Spleen (tissue), 11 donors: ENCODE measurements around the gene TNS1. TPM values are rescaled to one million over a fixed set of nuclear protein-coding genes. Genes with fewer than 3 reads are reported as not detected.

ENCODE experiments used
- DNase-seq: peaks from one replicate; pipeline ENCODE4 v3.0.0-alpha.2; 2020
- H3K27ac ChIP-seq, 8 donors: fragments of 200-600 bp; sonication (generic) in 7 of 8; 1 replicate in 4 of 8; 2 replicates in 4 of 8; pipeline versions ENCODE4 v1.5.0 to v1.8.0; 2016 to 2021; ENCODE audit warnings: inconsistent platforms in 4 of 8, mild to moderate bottlenecking in 4 of 8, moderate library complexity in 1 of 8
- H3K27me3 ChIP-seq, 7 donors: fragments of 200-600 bp; sonication (generic) in 6 of 7; replicated peaks in 1 of 7; 1 replicate in 4 of 7; 2 replicates in 3 of 7; pipeline versions ENCODE4 v1.5.0 to v1.8.0; 2016 to 2021; ENCODE audit warnings: inconsistent platforms in 3 of 7, mild to moderate bottlenecking in 1 of 7
- H3K36me3 ChIP-seq, 6 donors: fragments of 200-600 bp; sonication (generic) in 5 of 6; 1 replicate in 4 of 6; 2 replicates in 2 of 6; pipeline versions ENCODE4 v1.5.0 to v1.8.0; 2016 to 2021; ENCODE audit warnings: inconsistent platforms in 2 of 6
- H3K4me1 ChIP-seq, 6 donors: fragments of 200-600 bp; sonication (generic) in 5 of 6; 1 replicate in 3 of 6; 2 replicates in 3 of 6; pipeline versions ENCODE4 v1.5.0 to v1.8.0; 2016 to 2021; ENCODE audit warnings: inconsistent platforms in 3 of 6
- H3K4me3 ChIP-seq, 8 donors: fragments of 200-600 bp; sonication (generic) in 7 of 8; 1 replicate in 4 of 8; 2 replicates in 4 of 8; pipeline versions ENCODE4 v1.5.0 to v1.8.0; 2016 to 2021; ENCODE audit warnings: inconsistent platforms in 4 of 8, mild to moderate bottlenecking in 4 of 8, moderate library complexity in 2 of 8
- H3K9me3 ChIP-seq, 8 donors: fragments of 200-600 bp; sonication (generic) in 7 of 8; 1 replicate in 4 of 8; 2 replicates in 4 of 8; pipeline versions ENCODE4 v1.5.0 to v1.8.0; 2016 to 2021; ENCODE audit warnings: inconsistent platforms in 4 of 8
- CTCF ChIP-seq, 11 experiments: fragments of 200-600 bp in 7 of 11; fragments of 450-650 bp in 4 of 11; sonication (generic) in 4 of 11; IDR thresholded peaks in 8 of 11; conservative IDR thresholded peaks in 3 of 11; 1 replicate in 7 of 11; 2 replicates in 4 of 11; pipeline versions ENCODE4 v1.4.0 to v1.8.0; 2016 to 2021; ENCODE audit warnings: antibody characterized with exemption in 11 of 11, inconsistent platforms in 4 of 11, mild to moderate bottlenecking in 1 of 11
- POLR2A ChIP-seq, 3 donors: fragments of 450-650 bp; IDR thresholded peaks; one replicate each; pipeline ENCODE4 v1.5.1; 2017; ENCODE audit warnings: antibody characterized with exemption in 3 of 3, mild to moderate bottlenecking in 1 of 3
- POLR2AphosphoS5 ChIP-seq, 3 donors: sonication (generic); formaldehyde crosslinking; IDR thresholded peaks; one replicate each; pipeline ENCODE4 v1.5.1; 2017; ENCODE audit warnings: antibody characterized with exemption in 3 of 3
- WGBS, 5 donors: extraction: QIAGEN DNeasy Blood & Tissue Kit in 3 of 5; methylation state at CpG; one replicate each; pipeline versions ENCODE4 v1.1.5 to v1.1.7; 2013 to 2018; 5-methylcytosine and 5-hydroxymethylcytosine counted together
- intact Hi-C: fragments of 100-400 bp; cut with DNase I; formaldehyde crosslinking; loops from one replicate; pipeline ENCODE4 v1.15.0; 2023; ENCODE audit warnings: low total_unique reads
- polyA plus RNA-seq, 3 donors: library from polyadenylated mRNA; stranded (reverse); fragments of 200-250 nt; gene quantifications; one replicate each; pipeline ENCODE4 v1.2.1, GENCODE V29; 2013
- total RNA-seq, 7 donors: library from RNA; depleted of rRNA in 3 of 7; stranded (reverse); fragments of >200 nt in 3 of 7; fragmentation: NEBNext Ultra II Directional in 4 of 7; extraction: Animal tissue kit (Norgen Biotek cat#: 25700) in 4 of 7; gene quantifications; one replicate each; pipeline versions ENCODE4 v1.1.0 to v1.2.1, GENCODE V29; 2016 to 2021
- donor health status: healthy with polysubstance abuse.
- donor health status: DM: no; HTN: no; CAD: no; lungs with moderate emphysema.
- donor health status: DM: no; HTN: no; CAD: no.
- donor health status: Bipolar disorder and iron deficiency.
- donor health status: healthy.
- donor health status: DM: no; HTN: no; CAD: no.
- donor health status: DM: yes; HTN: yes; CAD: no.

Gene TNS1
- total and polyA plus RNA-seq, 10 donors: 6.9 to 580 (median 246) TPM

DNA sequence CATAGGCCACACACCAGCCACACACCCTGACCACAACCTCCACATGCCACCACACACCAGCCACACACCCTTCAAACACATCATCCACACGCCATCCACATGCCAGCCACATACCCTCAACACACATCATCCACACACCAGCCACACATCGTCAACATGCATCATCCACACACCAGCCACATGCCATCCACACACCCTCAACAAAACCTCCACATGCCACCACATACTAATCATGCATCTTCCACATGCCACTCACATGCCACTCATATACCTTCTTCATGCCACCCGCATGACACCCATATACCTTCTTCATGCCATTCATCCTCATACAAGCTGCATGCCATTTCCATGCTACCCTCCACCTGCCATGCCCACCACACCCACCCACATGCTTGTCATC, 12.4 kb downstream of the TNS1 start:
- Histone ChIP-seq H3K4me3 (no peak overlapping the region), H3K9me3 (no peaks in the 10 kb centered on the region), H3K36me3 (no peaks in the 10 kb centered on the region), H3K4me1 (peaks cover under 1 to 44% (median 33%) of the 10 kb centered on the region in 6 donors), H3K27me3 (no peaks in the 10 kb centered on the region), H3K27ac (no peak overlapping the region)
- no peak for DNase-seq
- 84 to 97% (median 94%) methylated on average over 3 of the region's 3 CpGs for WGBS, 5 donors
- TF ChIP-seq CTCF (IDR thresholded peaks at IDR 0.05 in 8 of 11, conservative IDR thresholded peaks at IDR 0.05 in 3 of 11) (no peak), POLR2A (IDR thresholded peaks at IDR 0.05) (no peak), POLR2AphosphoS5 (IDR thresholded peaks at IDR 0.05) (no peak)
- intact Hi-C loops: loop anchor here (5.0 kb wide), 1 partner anchor 203 kb away; no protein-coding TSS in a partner anchor

- WGBS, 5 donors: 76 to 86% (median 81%) methylated on average over 9 of the region's 9 CpGs
- H3K4me3 ChIP-seq: no peak overlapping the region
- H3K27ac ChIP-seq: peak overlapping the region in 5 of 8 donors; percentile 23 to 66 (median 58)
- TF ChIP-seq CTCF (IDR thresholded peaks at IDR 0.05 in 8 of 11, conservative IDR thresholded peaks at IDR 0.05 in 3 of 11): no peak
- H3K36me3 ChIP-seq: no peaks in the 10 kb centered on the region
- intact Hi-C loops: no loop called here
- H3K9me3 ChIP-seq: no peaks in the 10 kb centered on the region
- peak; percentile 58 for DNase-seq
- no peaks in the 10 kb centered on the region for H3K27me3 ChIP-seq
- H3K4me1 ChIP-seq: peaks cover 0 to 39% (median 23%) of the 10 kb centered on the region in 6 donors
These were observed 13.4 kb downstream of the TNS1 start for GRCh38 chr2:217989221-217989948.

- no peak for TF ChIP-seq POLR2A (IDR thresholded peaks at IDR 0.05)
- TF ChIP-seq CTCF (IDR thresholded peaks at IDR 0.05 in 8 of 11, conservative IDR thresholded peaks at IDR 0.05 in 3 of 11): peak in 5 of 11 experiments; percentile 19 to 62 (median 34)
- TF ChIP-seq POLR2AphosphoS5 (IDR thresholded peaks at IDR 0.05): no peak
- DNase-seq: no peak
- Histone ChIP-seq H3K27me3 (no peaks in the 10 kb centered on the region), H3K4me3 (no peak overlapping the region), H3K4me1 (peaks cover 0 to 39% (median 21%) of the 10 kb centered on the region in 6 donors), H3K27ac (peak overlapping the region in 5 of 8 donors; percentile 23 to 66 (median 58)), H3K36me3 (no peaks in the 10 kb centered on the region), H3K9me3 (no peaks in the 10 kb centered on the region)
- WGBS, 5 donors: 51 to 63% (median 56%) methylated on average over 4 of the region's 4 CpGs
- intact Hi-C loops: no loop called here
These were observed 14.0 kb downstream of the TNS1 start for GRCh38 chr2:217988840-217989204.

GRCh38 chr2:217988014-217988839, 14.6 kb downstream of the TNS1 start:
- Histone ChIP-seq H3K4me3 (peak overlapping the region in 1 of 8 donors; percentile 10), H3K4me1 (peaks cover 1 to 39% (median 21%) of the 10 kb centered on the region in 6 donors), H3K36me3 (no peaks in the 10 kb centered on the region), H3K27me3 (no peaks in the 10 kb centered on the region), H3K27ac (peak overlapping the region in 6 of 8 donors; percentile 23 to 66 (median 51)), H3K9me3 (no peaks in the 10 kb centered on the region)
- intact Hi-C loops: no loop called here
- peak; percentile 64 to 90 (median 86) for TF ChIP-seq CTCF (IDR thresholded peaks at IDR 0.05 in 8 of 11, conservative IDR thresholded peaks at IDR 0.05 in 3 of 11)
- peak in 2 of 3 donors; percentile 48 to 61 for TF ChIP-seq POLR2AphosphoS5 (IDR thresholded peaks at IDR 0.05)
- no peak for TF ChIP-seq POLR2A (IDR thresholded peaks at IDR 0.05)
- WGBS, 5 donors: 19 to 30% (median 24%) methylated on average over 13 of the region's 13 CpGs
- DNase-seq: peak; percentile 87
